Thoracic aorta endothelial cell (primary cell): Measurements from ENCODE around the gene EIF2B1. TPM values are rescaled to one million over a fixed set of nuclear protein-coding genes. Genes with fewer than 3 reads are reported as not detected.

Experiments
- small RNA-seq: library from RNA; depleted of rRNA; stranded (forward); fragments of <200 nt; gene quantifications from one replicate; pipeline ENCODE3, GENCODE V24; 2012
- total RNA-seq: library from RNA; depleted of rRNA; stranded (reverse); fragments of >200 nt; gene quantifications from 2 replicates; pipeline ENCODE4 v1.2.3, GENCODE V29; 2012

The EIF2B1 gene
- 44.9 and 55.7 TPM in 2 replicates for total RNA-seq

GRCh38 chr12:123633379-123634141 is at the start of gene EIF2B1, which contains the start of gene GTF2H3:
EIF2B1 (minus strand) TSS chr12:123633686; CDS start chr12:123633557, 129 bp downstream.
GTF2H3 (plus strand) TSS chr12:123633829; CDS start chr12:123633860, 31 bp downstream.

GRCh38 chr12:123670882-123671728 is 37.6 kb upstream of the EIF2B1 start, which contains the start of gene TCTN2:
TCTN2 (plus strand) TSS chr12:123671113; CDS start chr12:123671241, 128 bp downstream.

GRCh38 chr12:123601602-123602489 is 31.6 kb downstream of the EIF2B1 start, which contains the start of gene DDX55:
DDX55 (plus strand) TSS chr12:123602099; CDS start chr12:123602149, 50 bp downstream.

Small RNAs within 50 kb of the gene (small RNA-seq; reads per million reads assigned to genes)
- gene SNORA9B, result 13.3 reads per million, percentile 94 among the genes with 10 or more reads in this experiment

Other genes with a start within 250 kb of the EIF2B1 start
- 74.1 and 79.8 TPM in 2 replicates for gene KMT5A, start 249.6 kb downstream of the EIF2B1 start, total RNA-seq
- gene RILPL2, start 197.0 kb downstream of the EIF2B1 start, total RNA-seq, result 5.0 and 5.1 TPM in 2 replicates
- gene SNRNP35, start 175.5 kb downstream of the EIF2B1 start, total RNA-seq, result 12.4 and 15.6 TPM in 2 replicates
- gene RILPL1, start 100.0 kb downstream of the EIF2B1 start, total RNA-seq, result 11.6 and 13.6 TPM in 2 replicates
- 432 and 439 TPM in 2 replicates for gene TMED2, start 49.1 kb downstream of the EIF2B1 start, total RNA-seq
- 30.0 and 33.9 TPM in 2 replicates for gene DDX55, start 31.6 kb downstream of the EIF2B1 start, total RNA-seq
- 56.9 and 84.6 TPM in 2 replicates for gene GTF2H3, start 143 bp upstream of the EIF2B1 start, total RNA-seq
- gene TCTN2, start 37.4 kb upstream of the EIF2B1 start, total RNA-seq, result 11.6 and 17.9 TPM in 2 replicates
- gene ATP6V0A2, start 78.7 kb upstream of the EIF2B1 start, total RNA-seq, result 28.7 and 35.1 TPM in 2 replicates
- under 0.01 and 0.07 TPM in 2 replicates for gene DNAH10, start 128.6 kb upstream of the EIF2B1 start, total RNA-seq